ENCODE measurements around the gene LCAT.

LCAT gene

GRCh38 chr16:67943619-67944504 lies at the start of gene LCAT:
Gene LCAT, minus strand, starts transcription at chr16:67944120. Its CDS starts 19 bp downstream, at chr16:67944101.
- DNase-seq = no peak
- H3K36me3 Mint-ChIP-seq (ENCODE audit: low read depth) = peaks cover 86% of the 10 kb centered on the region
- H3K27me3 Mint-ChIP-seq = no peaks in the 10 kb centered on the region
- H3K4me3 Mint-ChIP-seq = no peak within 1 kb of the TSS
- peaks cover 28% of the 10 kb centered on the region for H3K4me1 Mint-ChIP-seq (ENCODE audit: low read depth)
- H3K9me3 Mint-ChIP-seq = no peaks in the 10 kb centered on the region
- H3K27ac Mint-ChIP-seq = no peak within 1 kb of the TSS

- Mint-ChIP-seq H3K4me1 (ENCODE audit: low read depth) (peaks cover 41% of the 10 kb centered on the region), H3K27ac (peak overlapping the region; percentile 93)
Observed at GRCh38 chr16:67993207-67994039, 49.5 kb upstream of the LCAT start.

GRCh38 chr16:67992661-67993206 lies 48.8 kb upstream of the LCAT start:
- Mint-ChIP-seq H3K4me3 (no peak overlapping the region), H3K27me3 (no peaks in the 10 kb centered on the region), H3K9me3 (no peaks in the 10 kb centered on the region), H3K36me3 (ENCODE audit: low read depth) (no peaks in the 10 kb centered on the region), H3K27ac (peak overlapping the region; percentile 93), H3K4me1 (ENCODE audit: low read depth) (peaks cover 39% of the 10 kb centered on the region)
- no peak for DNase-seq

More at GRCh38 chr16:67993207-67994039, 49.5 kb upstream of the LCAT start:
- H3K36me3 Mint-ChIP-seq (ENCODE audit: low read depth) = no peaks in the 10 kb centered on the region
- H3K4me3 Mint-ChIP-seq = peak overlapping the region; percentile 69
- DNase-seq = peak; percentile 92
- no peaks in the 10 kb centered on the region for H3K9me3 Mint-ChIP-seq
- no peaks in the 10 kb centered on the region for H3K27me3 Mint-ChIP-seq

- no peak overlapping the region for H3K27ac Mint-ChIP-seq
- H3K9me3 Mint-ChIP-seq = no peaks in the 10 kb centered on the region
- no peaks in the 10 kb centered on the region for H3K36me3 Mint-ChIP-seq (ENCODE audit: low read depth)
- peaks cover 22% of the 10 kb centered on the region for H3K4me1 Mint-ChIP-seq (ENCODE audit: low read depth)
- no peaks in the 10 kb centered on the region for H3K27me3 Mint-ChIP-seq
- H3K4me3 Mint-ChIP-seq = no peak overlapping the region
- no peak for DNase-seq
Observed at GRCh38 chr16:67990018-67990386, 46.1 kb upstream of the LCAT start.

GRCh38 chr16:67989322-67990017 lies 45.5 kb upstream of the LCAT start:
- H3K4me1 Mint-ChIP-seq (ENCODE audit: low read depth) = peaks cover 23% of the 10 kb centered on the region
- H3K27ac Mint-ChIP-seq = no peak overlapping the region
- no peak overlapping the region for H3K4me3 Mint-ChIP-seq
- no peaks in the 10 kb centered on the region for H3K9me3 Mint-ChIP-seq
- H3K36me3 Mint-ChIP-seq (ENCODE audit: low read depth) = no peaks in the 10 kb centered on the region
- H3K27me3 Mint-ChIP-seq = no peaks in the 10 kb centered on the region
- DNase-seq = no peak

GRCh38 chr16:67988675-67989074 lies 44.8 kb upstream of the LCAT start:
- no peaks in the 10 kb centered on the region for H3K27me3 Mint-ChIP-seq
- DNase-seq = no peak
- no peaks in the 10 kb centered on the region for H3K36me3 Mint-ChIP-seq (ENCODE audit: low read depth)
- H3K4me1 Mint-ChIP-seq (ENCODE audit: low read depth) = peaks cover 27% of the 10 kb centered on the region
- no peak overlapping the region for H3K4me3 Mint-ChIP-seq
- no peaks in the 10 kb centered on the region for H3K9me3 Mint-ChIP-seq
- H3K27ac Mint-ChIP-seq = no peak overlapping the region

GRCh38 chr16:67987460-67988160 lies 43.7 kb upstream of the LCAT start:
- H3K36me3 Mint-ChIP-seq (ENCODE audit: low read depth) = no peaks in the 10 kb centered on the region
- no peak for DNase-seq
- H3K27ac Mint-ChIP-seq = peak overlapping the region; percentile 58
- H3K9me3 Mint-ChIP-seq = no peaks in the 10 kb centered on the region
- no peak overlapping the region for H3K4me3 Mint-ChIP-seq
- H3K27me3 Mint-ChIP-seq = no peaks in the 10 kb centered on the region
- peaks cover 29% of the 10 kb centered on the region for H3K4me1 Mint-ChIP-seq (ENCODE audit: low read depth)

- H3K27ac Mint-ChIP-seq = no peak overlapping the region
- H3K36me3 Mint-ChIP-seq (ENCODE audit: low read depth) = no peaks in the 10 kb centered on the region
- DNase-seq = no peak
- H3K4me1 Mint-ChIP-seq (ENCODE audit: low read depth) = peaks cover 25% of the 10 kb centered on the region
- H3K9me3 Mint-ChIP-seq = no peaks in the 10 kb centered on the region
- no peak overlapping the region for H3K4me3 Mint-ChIP-seq
- H3K27me3 Mint-ChIP-seq = no peaks in the 10 kb centered on the region
Observed at GRCh38 chr16:67986949-67987348, 43.0 kb upstream of the LCAT start.

GRCh38 chr16:67982011-67982696 lies 38.2 kb upstream of the LCAT start:
- no peak overlapping the region for H3K4me3 Mint-ChIP-seq
- H3K27ac Mint-ChIP-seq = no peak overlapping the region
- peaks cover 26% of the 10 kb centered on the region for H3K4me1 Mint-ChIP-seq (ENCODE audit: low read depth)
- no peaks in the 10 kb centered on the region for H3K36me3 Mint-ChIP-seq (ENCODE audit: low read depth)
- no peaks in the 10 kb centered on the region for H3K27me3 Mint-ChIP-seq
- no peaks in the 10 kb centered on the region for H3K9me3 Mint-ChIP-seq
- DNase-seq = no peak

GRCh38 chr16:67979955-67980678 lies 36.2 kb upstream of the LCAT start, which contains the start of gene DPEP3:
Gene DPEP3, minus strand, starts transcription at chr16:67980499. Its CDS starts 119 bp downstream, at chr16:67980380.
- Mint-ChIP-seq H3K27me3 (no peaks in the 10 kb centered on the region), H3K36me3 (ENCODE audit: low read depth) (no peaks in the 10 kb centered on the region), H3K27ac (no peak within 1 kb of the TSS), H3K9me3 (no peaks in the 10 kb centered on the region), H3K4me3 (no peak within 1 kb of the TSS), H3K4me1 (ENCODE audit: low read depth) (peaks cover 26% of the 10 kb centered on the region)
- DNase-seq = no peak

GRCh38 chr16:67977469-67978227 lies 33.7 kb upstream of the LCAT start:
- Mint-ChIP-seq H3K4me3 (no peak overlapping the region), H3K9me3 (no peaks in the 10 kb centered on the region), H3K27me3 (no peaks in the 10 kb centered on the region), H3K4me1 (ENCODE audit: low read depth) (peaks cover 2% of the 10 kb centered on the region), H3K27ac (no peak overlapping the region), H3K36me3 (ENCODE audit: low read depth) (no peaks in the 10 kb centered on the region)
- no peak for DNase-seq

- DNase-seq = no peak
- Mint-ChIP-seq H3K27ac (no peak overlapping the region), H3K36me3 (ENCODE audit: low read depth) (no peaks in the 10 kb centered on the region), H3K9me3 (no peaks in the 10 kb centered on the region), H3K4me1 (ENCODE audit: low read depth) (peaks cover 1% of the 10 kb centered on the region), H3K27me3 (no peaks in the 10 kb centered on the region), H3K4me3 (no peak overlapping the region)
Observed at GRCh38 chr16:67977005-67977404, 33.1 kb upstream of the LCAT start.
